Immature natural killer cell (primary cell): ENCODE results near the gene TNFSF13. TPM values are rescaled to one million over a fixed set of nuclear protein-coding genes. Genes with fewer than 3 reads are reported as not detected.
A peak's percentile ranks its signal among the peaks of the same experiment; 100 is the strongest.

ENCODE experiments used
- DNase-seq, 3 donors: peaks; one replicate each; pipeline ENCODE4 v3.0.0; 2022; ENCODE audit warnings: mixed read lengths in 1 of 3
- H3K27ac Mint-ChIP-seq, 6 donors: one replicate each; pipeline ENCODE4 v1.8.0; 2020; ENCODE audit warnings: mixed read lengths in 6 of 6, mild to moderate bottlenecking in 5 of 6, inconsistent platforms in 4 of 6, moderate library complexity in 3 of 6
- H3K27me3 Mint-ChIP-seq, 3 donors: one replicate each; pipeline ENCODE4 v1.8.0; 2020 to 2021; ENCODE audit warnings: low read depth in 3 of 3, mild to moderate bottlenecking in 3 of 3, mixed read lengths in 3 of 3, moderate library complexity in 3 of 3, inconsistent platforms in 1 of 3
- H3K36me3 Mint-ChIP-seq, 3 donors: one replicate each; pipeline ENCODE4 v1.8.0; 2020; ENCODE audit warnings: mixed read lengths in 3 of 3, inconsistent platforms in 2 of 3, mild to moderate bottlenecking in 2 of 3
- H3K4me1 Mint-ChIP-seq, 2 donors: one replicate each; pipeline ENCODE4 v1.8.0; 2020; ENCODE audit warnings: inconsistent platforms in 2 of 2, mild to moderate bottlenecking in 2 of 2, mixed read lengths in 2 of 2, moderate library complexity in 1 of 2
- H3K4me3 Mint-ChIP-seq, 5 donors: one replicate each; pipeline ENCODE4 v1.8.0; 2020; ENCODE audit warnings: mild to moderate bottlenecking in 5 of 5, mixed read lengths in 5 of 5, inconsistent platforms in 3 of 5, moderate library complexity in 3 of 5
- H3K9me3 Mint-ChIP-seq, 6 donors: one replicate each; pipeline ENCODE4 v1.8.0; 2020; ENCODE audit warnings: mild to moderate bottlenecking in 6 of 6, mixed read lengths in 6 of 6, inconsistent platforms in 4 of 6, moderate library complexity in 3 of 6
- polyA plus RNA-seq, 3 donors: library from polyadenylated mRNA; unstranded; fragments of 300-500 nt; fragmentation: Illumina TruSeq; gene quantifications; one replicate each; pipeline ENCODE4 v1.2.3, GENCODE V29; 2021

TNFSF13 gene
- polyA plus RNA-seq, 3 donors from 2014 or later = 1.4 to 6.1 (median 5.3) TPM

GRCh38 chr17:7557775-7558543 is 591 bp upstream of the TNFSF13 start:
- H3K4me3 Mint-ChIP-seq = no peak overlapping the region
- DNase-seq = no peak
- H3K27me3 Mint-ChIP-seq = peaks cover 13 to 20% (median 15%) of the 10 kb centered on the region in 3 donors
- H3K9me3 Mint-ChIP-seq = no peaks in the 10 kb centered on the region
- peaks cover 39 to 42% of the 10 kb centered on the region in 2 donors for H3K4me1 Mint-ChIP-seq
- peaks cover 3 to 9% (median 4%) of the 10 kb centered on the region in 3 donors for H3K36me3 Mint-ChIP-seq
- peak overlapping the region in 3 of 6 donors; percentile 54 to 80 (median 59) for H3K27ac Mint-ChIP-seq

GRCh38 chr17:7559320-7560171 is 996 bp downstream of the TNFSF13 start:
- DNase-seq = no peak
- peaks cover 13 to 17% (median 15%) of the 10 kb centered on the region in 3 donors for H3K27me3 Mint-ChIP-seq
- H3K9me3 Mint-ChIP-seq = no peaks in the 10 kb centered on the region
- H3K36me3 Mint-ChIP-seq = peaks cover 3 to 4% (median 4%) of the 10 kb centered on the region in 3 donors
- peaks cover 30 to 37% of the 10 kb centered on the region in 2 donors for H3K4me1 Mint-ChIP-seq
- peak overlapping the region in 3 of 5 donors; percentile 15 to 96 (median 88) for H3K4me3 Mint-ChIP-seq
- H3K27ac Mint-ChIP-seq = peak overlapping the region in 3 of 6 donors; percentile 94 to 98 (median 95)

- H3K4me1 Mint-ChIP-seq = peaks cover 29 to 34% of the 10 kb centered on the region in 2 donors
- no peak for DNase-seq
Observed at GRCh38 chr17:7560172-7561027, 1.9 kb downstream of the TNFSF13 start.

GRCh38 chr17:7561028-7561575 is 2.6 kb downstream of the TNFSF13 start:
- H3K4me1 Mint-ChIP-seq = peaks cover 29 to 30% of the 10 kb centered on the region in 2 donors
- H3K27ac Mint-ChIP-seq = peak overlapping the region; percentile 94 to 98 (median 96)
- DNase-seq = peak; percentile 76 to 81 (median 79)
- peak overlapping the region; percentile 88 to 96 (median 91) for H3K4me3 Mint-ChIP-seq
- no peaks in the 10 kb centered on the region for H3K9me3 Mint-ChIP-seq
- H3K36me3 Mint-ChIP-seq = peaks cover 0 to 4% (median 0%) of the 10 kb centered on the region in 3 donors
- H3K27me3 Mint-ChIP-seq = peaks cover 13 to 17% (median 15%) of the 10 kb centered on the region in 3 donors

More at GRCh38 chr17:7560172-7561027, 1.9 kb downstream of the TNFSF13 start:
- H3K27ac Mint-ChIP-seq = peak overlapping the region; percentile 94 to 98 (median 96)
- H3K4me3 Mint-ChIP-seq = peak overlapping the region; percentile 88 to 96 (median 91)
- H3K36me3 Mint-ChIP-seq = peaks cover 2 to 4% (median 2%) of the 10 kb centered on the region in 3 donors
- H3K27me3 Mint-ChIP-seq = peaks cover 13 to 17% (median 15%) of the 10 kb centered on the region in 3 donors
- H3K9me3 Mint-ChIP-seq = no peaks in the 10 kb centered on the region

GRCh38 chr17:7561589-7562207 is 3.1 kb downstream of the TNFSF13 start, which contains the start of gene SENP3:
SENP3 (plus strand) TSS chr17:7561919; CDS start chr17:7563077, 1,158 bp downstream.
- peak; percentile 91 to 92 (median 91) for DNase-seq
- H3K27me3 Mint-ChIP-seq = peaks cover 10 to 17% (median 15%) of the 10 kb centered on the region in 3 donors
- no peaks in the 10 kb centered on the region for H3K9me3 Mint-ChIP-seq
- peaks cover 25 to 30% of the 10 kb centered on the region in 2 donors for H3K4me1 Mint-ChIP-seq
- H3K27ac Mint-ChIP-seq = peak within 1 kb of the TSS; percentile 94 to 98 (median 96)
- H3K4me3 Mint-ChIP-seq = peak within 1 kb of the TSS; percentile 88 to 96 (median 91)
- no peaks in the 10 kb centered on the region for H3K36me3 Mint-ChIP-seq

GRCh38 chr17:7562208-7562605 is 3.7 kb downstream of the TNFSF13 start:
- Mint-ChIP-seq H3K4me1 (peaks cover 26 to 30% of the 10 kb centered on the region in 2 donors), H3K4me3 (peak overlapping the region; percentile 81 to 87 (median 86)), H3K9me3 (no peaks in the 10 kb centered on the region), H3K27ac (peak overlapping the region; percentile 76 to 90 (median 87)), H3K36me3 (no peaks in the 10 kb centered on the region), H3K27me3 (peaks cover 9 to 17% (median 15%) of the 10 kb centered on the region in 3 donors)
- DNase-seq = no peak

- H3K36me3 Mint-ChIP-seq = peaks cover 4 to 5% (median 4%) of the 10 kb centered on the region in 3 donors
- no peak for DNase-seq
- peak overlapping the region in 3 of 6 donors; percentile 76 to 89 (median 83) for H3K27ac Mint-ChIP-seq
- H3K4me1 Mint-ChIP-seq = peaks cover 25 to 30% of the 10 kb centered on the region in 2 donors
- no peaks in the 10 kb centered on the region for H3K9me3 Mint-ChIP-seq
- peaks cover 9 to 17% (median 15%) of the 10 kb centered on the region in 3 donors for H3K27me3 Mint-ChIP-seq
- H3K4me3 Mint-ChIP-seq = peak overlapping the region; percentile 81 to 87 (median 86)
Observed at GRCh38 chr17:7563115-7563869, 4.7 kb downstream of the TNFSF13 start.

- no peak for DNase-seq
- H3K27me3 Mint-ChIP-seq = peaks cover 17 to 23% (median 22%) of the 10 kb centered on the region in 3 donors
- H3K4me3 Mint-ChIP-seq = no peak overlapping the region
- peaks cover 0 to 1% (median 0%) of the 10 kb centered on the region in 6 donors for H3K9me3 Mint-ChIP-seq
- peaks cover 15 to 24% (median 22%) of the 10 kb centered on the region in 3 donors for H3K36me3 Mint-ChIP-seq
- H3K27ac Mint-ChIP-seq = peak overlapping the region in 1 of 6 donors; percentile 7
- peaks cover 23 to 24% of the 10 kb centered on the region in 2 donors for H3K4me1 Mint-ChIP-seq
Observed at GRCh38 chr17:7569571-7569970, 11.0 kb downstream of the TNFSF13 start.

- H3K4me3 Mint-ChIP-seq = peak overlapping the region in 2 of 5 donors; percentile 12 to 59
- DNase-seq = no peak
- peaks cover 20 to 32% (median 30%) of the 10 kb centered on the region in 3 donors for H3K36me3 Mint-ChIP-seq
- peaks cover 0 to 1% (median 0%) of the 10 kb centered on the region in 6 donors for H3K9me3 Mint-ChIP-seq
- peaks cover 22 to 28% (median 27%) of the 10 kb centered on the region in 3 donors for H3K27me3 Mint-ChIP-seq
- H3K27ac Mint-ChIP-seq = peak overlapping the region in 4 of 6 donors; percentile 41 to 96 (median 59)
- peaks cover 31 to 32% of the 10 kb centered on the region in 2 donors for H3K4me1 Mint-ChIP-seq
Observed at GRCh38 chr17:7570351-7570750, 11.8 kb downstream of the TNFSF13 start.

- peak overlapping the region; percentile 87 to 99 (median 96) for H3K4me3 Mint-ChIP-seq
- H3K27ac Mint-ChIP-seq = peak overlapping the region; percentile 96 to 100 (median 99)
- H3K4me1 Mint-ChIP-seq = peaks cover 45 to 51% of the 10 kb centered on the region in 2 donors
- no peak for DNase-seq
- peaks cover 0 to 1% (median 0%) of the 10 kb centered on the region in 6 donors for H3K9me3 Mint-ChIP-seq
- H3K27me3 Mint-ChIP-seq = peaks cover 31 to 46% (median 36%) of the 10 kb centered on the region in 3 donors
- H3K36me3 Mint-ChIP-seq = peaks cover 31 to 51% (median 45%) of the 10 kb centered on the region in 3 donors
Observed at GRCh38 chr17:7572338-7572587, 13.7 kb downstream of the TNFSF13 start.

GRCh38 chr17:7572588-7573323 is 14.2 kb downstream of the TNFSF13 start:
- H3K9me3 Mint-ChIP-seq = peaks cover 0 to 1% (median 0%) of the 10 kb centered on the region in 6 donors
- peaks cover 27 to 51% (median 45%) of the 10 kb centered on the region in 3 donors for H3K36me3 Mint-ChIP-seq
- peak overlapping the region; percentile 87 to 99 (median 96) for H3K4me3 Mint-ChIP-seq
- peak; percentile 100 for DNase-seq
- H3K4me1 Mint-ChIP-seq = peaks cover 49 to 56% of the 10 kb centered on the region in 2 donors
- H3K27me3 Mint-ChIP-seq = peaks cover 35 to 51% (median 36%) of the 10 kb centered on the region in 3 donors
- H3K27ac Mint-ChIP-seq = peak overlapping the region; percentile 96 to 100 (median 99)
